ENCODE data around the gene SLC25A27.

SLC25A27 gene

DNA sequence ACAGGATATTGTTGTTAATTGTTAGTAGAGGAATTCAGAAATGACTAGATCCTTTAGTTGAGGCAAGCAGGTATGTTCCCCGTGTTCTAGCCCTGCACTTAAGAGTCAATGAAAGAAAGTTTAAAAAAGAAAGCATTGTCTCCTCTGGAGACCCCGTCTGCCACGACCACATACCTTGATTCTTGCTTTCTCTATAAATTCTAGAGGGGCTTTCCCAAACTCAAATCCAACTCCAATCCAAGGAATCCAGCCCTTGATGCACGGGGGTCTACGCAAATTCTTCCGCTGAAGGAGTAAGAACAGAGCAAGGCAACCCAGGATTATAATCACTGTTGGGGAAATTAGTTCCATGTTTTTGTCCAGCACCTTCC, 558 bp upstream of the SLC25A27 start:
- no peak for DNase-seq

DNA sequence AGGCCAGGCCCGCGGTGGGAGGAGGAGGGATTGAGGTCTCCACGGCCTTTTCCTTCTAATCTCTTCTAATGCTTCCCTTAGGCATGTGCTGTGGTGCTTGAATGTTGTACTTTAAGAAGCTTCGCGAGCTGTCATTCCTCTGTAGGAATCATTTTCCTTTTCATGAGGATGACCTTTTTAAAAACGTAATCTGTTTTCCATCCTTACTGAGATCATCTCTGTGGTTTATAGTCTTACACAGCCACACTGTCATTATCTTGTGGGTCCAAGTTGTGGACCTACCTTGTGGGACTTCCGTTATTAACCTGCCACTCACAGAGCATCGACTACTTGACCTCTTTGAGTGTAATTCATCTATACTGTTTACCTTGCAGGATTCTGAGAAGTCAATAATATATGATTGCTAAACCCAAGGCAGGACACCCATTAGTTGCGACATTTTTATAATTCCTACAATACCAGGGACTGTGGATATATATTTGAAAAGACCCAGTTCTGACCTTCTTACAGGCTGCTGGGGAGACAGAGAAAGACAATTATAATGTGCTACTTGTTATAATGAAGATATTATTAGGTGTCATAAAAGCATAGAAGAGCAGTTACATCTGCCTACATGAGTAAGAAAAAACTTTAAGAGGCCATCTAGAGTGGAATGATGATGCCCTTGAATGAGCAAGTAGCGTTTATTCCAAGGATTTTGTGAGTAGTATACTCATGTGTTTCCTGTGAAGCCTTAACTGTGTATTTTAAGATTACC, 842 bp downstream of the SLC25A27 start:
- no peak for DNase-seq

DNA sequence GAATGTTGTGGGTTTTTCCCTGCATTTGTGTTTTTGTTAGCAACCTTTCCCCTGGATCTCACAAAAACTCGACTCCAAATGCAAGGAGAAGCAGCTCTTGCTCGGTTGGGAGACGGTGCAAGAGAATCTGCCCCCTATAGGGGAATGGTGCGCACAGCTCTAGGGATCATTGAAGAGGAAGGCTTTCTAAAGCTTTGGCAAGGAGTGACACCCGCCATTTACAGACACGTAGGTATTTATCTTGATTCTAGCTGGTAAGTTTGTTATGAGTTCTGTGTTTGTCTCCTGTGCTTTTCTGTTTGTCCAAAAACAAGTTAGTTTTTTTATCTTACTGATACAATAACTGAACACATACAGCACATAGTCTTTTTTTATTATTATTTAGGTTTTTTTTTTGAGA, 3.0 kb downstream of the SLC25A27 start:
- DNase-seq, result no peak

DNA sequence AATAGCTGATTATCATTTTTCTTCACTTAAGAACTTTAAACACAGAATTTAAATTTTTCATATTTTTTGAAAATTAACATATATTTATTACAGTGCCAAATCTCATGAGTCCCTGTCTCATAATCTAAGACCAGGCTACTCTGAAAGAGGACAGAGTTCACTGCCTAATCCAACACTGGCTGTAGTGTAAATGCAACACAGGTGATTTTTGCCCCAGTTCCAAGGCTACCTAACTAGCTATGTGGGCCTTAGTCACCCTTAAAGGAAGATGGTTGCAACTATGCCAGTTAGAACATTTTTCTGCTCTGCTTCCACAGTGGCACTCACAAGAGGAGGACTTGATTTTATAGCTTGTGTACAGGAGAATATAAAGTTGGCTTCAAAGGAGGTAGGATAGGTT, 4.9 kb downstream of the SLC25A27 start:
- no peak for DNase-seq

DNA sequence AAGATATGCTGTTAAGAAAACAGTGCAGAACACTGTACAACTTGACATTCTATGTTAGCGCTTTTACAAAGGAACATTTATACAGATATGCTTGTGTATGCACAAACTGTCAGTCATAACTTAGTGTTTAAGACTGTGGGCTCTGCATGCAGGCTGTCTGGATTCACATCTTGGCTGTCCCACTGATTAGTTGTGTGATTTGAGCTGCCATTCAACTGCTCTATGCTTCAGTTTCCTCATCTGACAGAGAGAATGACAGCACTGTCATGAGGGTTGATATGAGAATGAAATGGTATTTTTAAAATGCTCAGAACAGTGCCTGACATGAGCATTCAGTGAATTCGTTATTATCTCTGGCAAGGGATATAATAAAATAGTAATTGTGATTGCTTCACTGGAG, 8.7 kb downstream of the SLC25A27 start:
- no peak for DNase-seq

DNA sequence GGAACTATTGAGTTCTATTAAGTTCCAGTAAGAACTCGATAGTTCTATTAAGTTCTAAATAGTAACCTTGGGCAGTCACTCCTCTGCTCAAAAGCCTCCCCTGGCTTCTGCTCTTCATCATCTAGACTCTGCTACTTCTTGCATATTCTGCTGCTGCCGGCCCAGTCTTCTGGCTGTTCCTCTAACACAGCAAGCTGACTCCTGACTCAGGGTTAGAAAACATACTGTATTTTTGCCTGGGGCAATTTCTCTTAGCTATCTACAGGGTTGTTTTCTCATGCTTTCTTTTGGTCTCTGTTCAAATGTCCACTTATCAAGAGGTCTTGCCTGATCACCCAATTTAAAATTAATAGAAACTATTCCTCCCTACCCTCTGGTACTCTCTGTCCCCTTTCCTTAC, 14.6 kb downstream of the SLC25A27 start:
- DNase-seq, result no peak

DNA sequence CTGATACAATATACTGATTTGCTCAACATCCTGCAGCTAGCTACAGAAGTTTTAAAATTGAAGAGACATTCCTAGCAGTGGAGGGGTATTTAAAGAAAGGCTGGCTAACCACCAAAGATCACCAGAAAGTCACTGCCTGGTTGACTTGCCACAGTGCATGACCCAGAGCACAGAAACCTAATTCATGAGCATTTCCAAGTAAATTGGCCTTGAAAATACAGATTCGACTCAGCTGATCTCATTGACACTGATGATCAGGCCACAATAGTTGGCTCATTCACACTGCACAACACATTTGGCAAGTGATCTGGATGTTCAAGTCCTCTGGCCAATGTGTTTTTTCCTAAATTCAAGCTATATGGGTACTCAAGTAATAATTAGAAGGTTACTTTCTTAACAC, 21.6 kb downstream of the SLC25A27 start:
- DNase-seq, result no peak

DNA sequence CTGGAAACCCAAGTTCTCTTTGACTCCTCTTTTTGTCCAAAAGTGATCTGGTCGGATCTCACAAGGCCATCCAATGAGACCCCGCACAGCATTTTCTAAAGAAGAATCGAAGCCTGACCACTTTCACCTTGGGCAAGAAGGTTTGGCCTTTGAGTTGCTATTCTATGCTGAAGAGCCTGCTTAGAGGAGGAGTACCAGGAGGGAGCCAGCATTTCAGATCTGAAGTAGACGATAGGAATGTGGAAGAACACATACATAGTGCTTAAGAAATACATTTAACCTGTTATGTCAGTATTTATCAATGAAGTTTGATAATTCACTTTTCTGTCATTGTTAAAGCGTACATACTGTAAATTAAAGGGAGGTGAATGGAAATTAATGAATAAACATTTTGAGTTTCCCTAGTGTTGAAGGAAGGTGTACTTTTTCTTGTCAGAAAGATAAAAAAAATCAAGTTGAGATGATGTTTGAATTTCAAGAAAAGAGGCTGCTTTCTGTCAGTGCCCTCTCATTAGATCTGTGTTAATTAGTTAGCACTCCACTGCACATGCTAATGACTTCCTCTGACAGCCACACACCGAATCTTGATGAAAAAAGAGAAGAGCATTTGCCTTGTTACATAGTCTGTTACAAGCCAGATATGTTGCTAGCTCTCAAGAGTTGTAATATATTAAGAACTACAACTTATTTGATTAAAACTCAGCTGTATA, 24.0 kb downstream of the SLC25A27 start:
- no peak for DNase-seq

DNA sequence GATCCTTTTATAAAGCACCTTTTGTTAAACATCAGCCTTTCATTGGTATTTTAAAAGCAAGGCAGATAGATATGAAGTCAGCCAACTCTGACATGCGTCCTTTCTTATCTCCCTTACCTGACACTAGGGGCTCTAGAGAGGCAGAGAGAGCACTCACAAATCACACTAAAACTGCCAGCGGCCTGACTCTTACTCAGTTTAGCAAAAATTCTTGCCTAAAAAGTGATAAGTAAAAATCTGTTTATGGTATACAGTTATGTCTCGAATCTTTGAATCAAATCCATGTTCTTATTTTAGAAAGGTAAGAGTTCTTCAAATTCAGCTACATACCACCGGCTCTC, 24.5 kb downstream of the SLC25A27 start:
- DNase-seq, result no peak

DNA sequence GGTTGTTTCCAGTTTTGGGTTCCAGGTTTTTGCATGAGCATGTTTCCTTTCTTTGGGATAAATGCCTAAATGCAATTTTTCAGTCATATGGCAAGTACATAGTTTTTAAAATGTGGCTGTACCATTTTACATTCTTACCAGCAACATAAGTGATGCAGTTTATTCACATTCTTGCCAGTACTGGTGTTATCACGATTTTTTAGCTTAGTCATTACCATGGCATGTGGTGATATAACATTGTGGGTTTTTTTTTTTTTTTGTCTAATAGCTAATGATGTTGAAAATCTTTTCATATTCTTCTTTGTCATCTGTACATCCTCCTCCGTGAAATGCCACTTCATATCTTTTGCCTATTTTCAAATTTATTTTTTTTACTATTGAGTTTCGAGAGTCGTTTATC, 32.0 kb downstream of the SLC25A27 start:
- no peak for DNase-seq

DNA sequence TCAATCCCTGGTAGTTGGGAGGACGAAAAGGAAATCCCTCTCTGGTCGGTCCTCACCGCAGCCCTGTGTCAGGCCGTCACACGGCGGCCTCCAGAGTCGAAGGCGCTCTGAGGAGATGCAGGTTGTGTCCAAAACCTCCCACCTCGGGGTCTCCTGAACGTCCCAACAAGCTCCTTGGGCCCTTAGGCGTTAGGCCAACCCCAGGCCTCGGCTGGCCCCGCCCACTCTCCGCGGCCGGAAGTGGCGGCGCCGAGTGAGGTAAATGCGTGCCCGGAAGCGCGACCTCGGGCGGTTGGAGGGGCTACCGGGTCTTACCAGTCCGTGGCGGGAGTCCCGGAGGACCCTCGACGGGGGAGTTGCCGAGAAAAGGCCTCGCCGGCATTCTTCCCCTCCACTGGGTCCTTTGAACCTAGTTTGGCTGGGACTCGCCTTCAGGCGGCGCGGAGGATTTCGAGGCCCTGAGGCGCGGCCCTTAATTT, 34.9 kb downstream of the SLC25A27 start, which contains the start of gene TDRD6:
TDRD6 (plus strand) TSS at position 267 of the 479 bp plus-strand sequence. CDS start 244 bp downstream, outside the sequence.
- no peak for DNase-seq

DNA sequence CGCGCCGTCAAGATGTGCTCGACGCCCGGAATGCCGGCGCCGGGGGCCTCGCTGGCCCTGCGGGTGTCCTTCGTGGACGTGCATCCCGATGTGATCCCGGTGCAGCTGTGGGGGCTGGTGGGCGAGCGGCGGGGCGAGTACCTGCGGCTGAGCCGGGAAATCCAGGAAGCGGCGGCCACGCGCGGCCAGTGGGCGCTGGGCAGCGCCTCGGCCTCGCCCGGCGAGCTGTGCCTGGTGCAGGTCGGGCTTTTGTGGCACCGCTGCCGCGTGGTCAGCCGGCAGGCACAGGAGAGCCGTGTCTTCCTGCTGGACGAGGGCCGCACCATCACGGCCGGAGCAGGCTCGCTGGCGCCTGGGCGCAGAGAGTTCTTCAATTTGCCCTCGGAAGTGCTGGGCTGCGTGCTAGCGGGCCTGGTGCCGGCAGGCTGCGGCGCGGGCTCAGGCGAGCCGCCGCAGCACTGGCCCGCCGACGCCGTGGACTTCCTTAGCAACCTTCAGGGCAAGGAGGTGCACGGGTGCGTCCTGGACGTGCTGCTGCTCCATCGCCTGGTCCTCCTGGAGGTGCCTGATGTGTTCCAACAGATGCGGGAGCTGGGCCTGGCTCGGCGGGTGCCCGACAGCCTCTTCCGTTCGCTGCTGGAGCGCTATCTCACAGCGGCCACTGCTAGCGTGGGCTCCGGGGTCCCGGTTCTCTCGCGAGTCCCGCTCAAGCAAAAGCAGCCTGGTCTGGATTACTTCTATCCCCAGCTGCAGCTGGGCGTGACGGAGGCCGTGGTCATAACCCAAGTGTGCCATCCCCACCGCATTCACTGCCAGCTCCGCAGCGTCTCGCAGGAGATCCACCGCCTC, 35.6 kb downstream of the SLC25A27 start:
- DNase-seq, result no peak

DNA sequence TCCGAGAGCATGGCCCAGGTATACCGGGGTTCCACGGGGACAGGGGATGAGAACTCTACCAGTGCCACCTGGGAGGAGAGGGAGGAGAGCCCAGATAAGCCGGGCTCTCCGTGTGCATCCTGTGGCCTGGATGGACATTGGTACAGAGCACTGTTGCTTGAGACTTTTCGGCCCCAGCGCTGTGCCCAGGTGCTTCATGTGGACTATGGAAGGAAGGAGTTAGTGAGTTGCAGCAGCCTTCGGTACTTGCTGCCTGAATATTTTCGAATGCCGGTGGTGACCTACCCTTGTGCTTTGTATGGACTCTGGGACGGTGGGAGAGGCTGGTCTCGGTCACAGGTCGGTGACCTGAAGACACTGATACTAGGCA, 36.2 kb downstream of the SLC25A27 start:
- no peak for DNase-seq

DNA sequence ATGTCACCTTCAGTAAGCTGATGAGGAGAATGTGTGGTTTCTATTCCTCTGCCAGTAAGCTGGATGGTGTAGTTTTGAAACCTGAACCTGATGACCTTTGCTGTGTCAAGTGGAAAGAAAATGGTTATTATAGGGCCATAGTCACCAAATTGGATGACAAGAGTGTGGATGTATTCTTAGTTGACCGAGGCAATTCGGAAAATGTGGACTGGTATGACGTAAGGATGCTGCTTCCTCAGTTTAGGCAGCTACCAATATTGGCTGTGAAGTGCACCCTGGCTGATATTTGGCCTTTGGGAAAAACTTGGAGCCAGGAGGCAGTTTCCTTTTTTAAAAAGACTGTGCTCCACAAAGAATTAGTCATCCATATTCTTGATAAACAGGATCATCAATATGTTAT, 36.9 kb downstream of the SLC25A27 start:
- no peak for DNase-seq

DNA sequence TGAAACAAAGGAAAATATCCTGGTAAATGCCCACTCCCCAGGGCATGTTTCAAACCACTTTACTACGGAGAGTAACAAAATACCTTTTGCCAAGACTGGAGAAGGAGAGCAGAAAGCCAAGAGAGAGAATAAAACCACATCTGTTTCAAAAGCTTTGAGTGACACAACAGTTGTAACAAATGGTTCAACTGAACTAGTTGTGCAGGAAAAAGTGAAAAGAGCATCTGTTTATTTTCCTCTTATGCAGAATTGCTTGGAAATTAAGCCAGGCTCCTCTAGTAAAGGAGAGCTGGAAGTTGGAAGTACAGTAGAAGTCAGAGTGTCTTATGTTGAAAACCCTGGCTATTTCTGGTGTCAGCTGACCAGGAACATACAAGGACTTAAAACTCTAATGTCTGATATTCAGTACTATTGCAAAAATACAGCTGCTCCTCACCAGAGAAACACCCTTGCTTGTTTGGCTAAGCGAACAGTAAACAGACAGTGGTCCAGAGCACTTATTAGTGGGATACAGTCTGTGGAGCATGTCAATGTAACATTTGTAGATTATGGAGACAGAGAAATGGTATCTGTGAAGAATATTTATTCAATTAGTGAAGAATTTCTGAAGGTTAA, 37.5 kb downstream of the SLC25A27 start:
- no peak for DNase-seq

DNA sequence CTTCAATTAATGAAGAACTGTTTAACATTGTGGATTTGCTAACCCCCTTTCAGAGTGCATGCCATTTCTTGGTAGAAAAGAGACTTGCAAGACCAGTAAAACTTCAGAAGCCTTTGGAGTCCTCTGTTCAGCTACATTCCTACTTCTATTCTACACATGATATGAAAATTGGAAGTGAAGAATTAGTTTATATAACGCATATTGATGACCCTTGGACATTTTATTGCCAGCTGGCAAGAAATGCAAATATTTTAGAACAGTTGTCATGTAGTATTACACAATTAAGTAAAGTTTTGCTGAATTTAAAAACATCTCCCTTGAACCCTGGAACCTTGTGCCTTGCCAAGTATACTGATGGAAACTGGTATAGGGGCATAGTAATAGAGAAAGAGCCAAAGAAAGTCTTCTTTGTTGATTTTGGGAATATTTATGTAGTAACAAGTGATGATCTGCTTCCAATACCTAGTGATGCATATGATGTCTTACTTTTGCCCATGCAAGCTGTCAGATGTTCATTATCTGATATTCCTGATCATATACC, 38.2 kb downstream of the SLC25A27 start:
- no peak for DNase-seq

DNA sequence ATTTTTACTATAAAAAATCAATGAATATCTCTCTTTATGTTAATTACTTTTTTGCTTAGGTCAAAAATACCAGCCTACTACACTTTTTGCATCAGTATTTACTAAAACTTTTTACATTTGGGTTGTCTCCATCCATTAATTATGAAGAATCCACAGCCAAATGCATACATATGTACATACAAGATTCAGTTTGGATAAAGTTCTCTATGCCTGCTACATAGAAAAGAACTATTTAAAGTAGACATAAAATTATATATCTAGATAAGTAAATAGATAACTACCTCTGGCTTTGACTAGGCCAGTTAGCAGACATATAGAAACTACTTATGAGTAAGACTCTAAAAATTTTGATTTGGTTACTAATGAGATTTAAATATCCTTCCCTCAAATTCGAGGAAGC, 47.2 kb downstream of the SLC25A27 start:
- DNase-seq, result no peak

DNA sequence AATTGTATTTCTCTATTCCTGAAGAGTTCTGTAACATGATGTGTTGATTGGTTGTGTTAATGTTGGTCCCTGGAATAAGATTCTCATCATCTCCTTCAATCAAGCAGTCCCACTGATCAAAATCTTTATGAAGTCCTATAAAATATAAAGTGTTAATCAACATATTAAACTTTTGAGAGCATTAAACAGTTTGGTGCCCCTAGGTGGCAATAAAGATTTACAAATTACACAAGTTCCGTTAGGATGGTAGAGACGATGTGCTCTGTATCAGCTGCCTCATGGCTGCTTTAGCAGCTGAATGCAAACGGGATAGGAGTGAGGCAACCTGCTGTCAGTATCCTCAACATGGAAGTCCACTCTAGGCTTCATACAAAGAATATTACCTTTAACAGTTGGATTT, 51.8 kb downstream of the SLC25A27 start:
- no peak for DNase-seq

DNA sequence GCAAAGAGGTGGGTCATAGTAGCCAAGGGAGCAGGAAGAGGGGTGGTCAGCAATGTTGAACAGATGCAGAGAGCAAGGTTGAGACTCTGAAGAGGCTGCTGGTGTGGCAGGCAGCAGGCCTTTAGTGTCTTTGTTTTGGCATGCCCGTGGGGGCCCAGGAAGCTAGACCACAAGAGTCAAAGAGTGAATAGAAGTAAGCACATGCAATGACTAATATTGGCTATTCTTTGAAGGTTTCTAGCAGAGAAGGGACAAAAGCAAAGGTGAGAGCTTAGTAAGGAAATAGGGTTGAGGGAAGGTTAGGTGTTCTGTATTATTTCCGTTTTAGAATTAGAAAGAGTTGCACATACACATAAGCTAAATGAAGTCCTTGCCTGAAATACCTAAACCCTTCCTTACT, 53.7 kb downstream of the SLC25A27 start:
- no peak for DNase-seq

DNA sequence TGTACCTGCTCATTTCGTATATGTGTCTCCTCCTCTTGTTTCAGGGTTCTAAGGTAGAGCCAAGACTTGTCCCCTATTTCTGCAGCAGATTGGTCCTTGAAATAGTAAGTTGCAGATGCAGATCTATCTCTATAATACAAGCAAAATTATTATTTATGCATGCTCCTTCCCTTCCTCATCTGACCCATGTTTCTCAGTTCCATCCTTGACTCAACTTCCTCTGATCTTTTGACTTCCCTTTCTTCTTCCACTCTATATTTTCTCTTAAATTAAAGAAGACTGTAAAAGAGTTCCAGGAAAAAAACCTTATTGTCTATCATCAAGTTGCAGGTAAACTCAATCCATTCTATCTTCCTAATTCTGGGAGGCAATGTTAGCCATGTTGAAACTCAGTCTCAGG, 58.7 kb downstream of the SLC25A27 start:
- DNase-seq, result no peak

DNA sequence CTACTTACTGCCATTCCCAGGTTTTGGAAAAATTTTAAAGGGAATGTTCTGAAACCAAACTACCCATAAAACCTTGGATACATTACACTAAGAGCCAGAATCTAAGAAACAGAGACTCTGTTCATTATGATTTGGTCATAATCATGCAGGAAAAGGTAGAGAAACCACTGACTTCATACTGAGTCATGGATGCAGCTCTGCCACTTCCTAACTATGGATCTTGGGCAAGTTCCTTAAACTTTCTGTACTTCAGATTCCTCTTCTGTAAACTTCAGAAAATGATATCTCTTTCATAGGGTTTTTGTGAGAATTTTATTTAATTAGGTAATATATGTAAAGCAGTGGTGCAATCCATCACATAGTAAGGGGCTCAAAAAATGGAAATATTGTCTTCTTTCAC, 62.4 kb downstream of the SLC25A27 start:
- DNase-seq, result no peak

DNA sequence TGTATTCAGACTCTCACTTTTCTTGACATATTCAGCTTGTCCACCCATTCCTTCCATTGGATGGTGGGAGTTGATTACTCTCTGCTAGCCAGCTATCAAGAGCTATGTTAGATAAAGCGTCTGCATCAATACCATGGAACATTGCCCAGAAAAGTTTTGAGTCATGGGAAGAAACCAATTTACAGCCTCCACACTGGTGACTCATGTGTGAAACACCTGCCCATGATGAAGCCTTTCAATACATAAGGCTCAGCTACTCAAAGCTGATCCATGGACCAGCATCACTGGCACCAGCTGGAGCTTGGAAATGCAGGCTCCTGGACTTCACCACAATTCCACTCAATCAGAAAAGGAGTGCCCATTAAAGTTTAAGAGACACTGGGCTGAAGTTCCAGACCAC, 66.3 kb downstream of the SLC25A27 start:
- no peak for DNase-seq

DNA sequence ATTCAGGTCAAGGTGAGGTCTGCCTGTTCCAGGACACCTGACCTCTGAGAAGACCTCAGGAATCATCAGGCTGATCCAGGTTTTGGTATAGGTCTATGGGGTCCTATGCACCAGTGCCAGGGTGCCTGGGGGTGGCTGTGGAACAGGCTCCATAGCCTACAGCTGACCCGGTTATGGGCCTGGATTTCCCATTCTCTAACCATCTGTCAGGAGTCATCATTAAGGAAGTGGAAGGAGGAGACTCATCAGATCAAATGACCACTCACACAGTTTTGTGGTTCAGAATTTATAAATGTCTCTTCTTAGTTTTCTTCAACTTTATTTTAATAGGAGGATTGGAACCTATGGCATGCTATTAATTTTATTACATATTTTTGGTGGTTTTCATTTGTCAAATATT, 67.6 kb downstream of the SLC25A27 start:
- no peak for DNase-seq
